Esophagus muscularis mucosa (tissue), 4 donors: ENCODE measurements around the gene CCND2. TPM values are rescaled to one million over a fixed set of nuclear protein-coding genes. Genes with fewer than 3 reads are reported as not detected.

Source experiments
- DNase-seq: peaks from one replicate; pipeline ENCODE4 v3.0.0-alpha.2; 2017; ENCODE audit errors: extremely low spot score
- H3K27ac ChIP-seq, 4 donors: fragments of 200-600 bp; sonication (generic); replicated peaks in 1 of 4; 1 replicate in 3 of 4; 2 replicates in 1 of 4; pipeline ENCODE4 v1.5.1; 2016 to 2019; ENCODE audit warnings: mild to moderate bottlenecking in 1 of 4
- H3K27me3 ChIP-seq, 4 donors: fragments of 200-600 bp; sonication (generic); one replicate each; pipeline versions ENCODE4 v1.5.1 to v1.6.0; 2016 to 2019
- H3K36me3 ChIP-seq, 4 donors: fragments of 200-600 bp; sonication (generic); one replicate each; pipeline ENCODE4 v1.5.1; 2016 to 2019
- H3K4me1 ChIP-seq, 4 donors: fragments of 200-600 bp; sonication (generic); one replicate each; pipeline ENCODE4 v1.5.1; 2016 to 2019
- H3K4me3 ChIP-seq, 4 donors: fragments of 200-600 bp; sonication (generic); 1 replicate in 2 of 4; 2 replicates in 2 of 4; pipeline ENCODE4 v1.5.1; 2016 to 2019; ENCODE audit warnings: mild to moderate bottlenecking in 4 of 4, moderate library complexity in 1 of 4
- H3K9me3 ChIP-seq, 4 donors: fragments of 200-600 bp; sonication (generic); 1 replicate in 3 of 4; 2 replicates in 1 of 4; pipeline ENCODE4 v1.5.1; 2016 to 2019
- EP300 ChIP-seq: sonication (generic); formaldehyde crosslinking; IDR thresholded peaks from one replicate; pipeline ENCODE4 v1.6.1; 2017; ENCODE audit warnings: antibody characterized with exemption
- POLR2A ChIP-seq: fragments of 450-650 bp; IDR thresholded peaks from one replicate; pipeline ENCODE4 v1.6.1; 2017; ENCODE audit warnings: antibody characterized with exemption, moderate library complexity, mild to moderate bottlenecking, low read depth
- POLR2AphosphoS5 ChIP-seq, 2 donors: sonication (generic); formaldehyde crosslinking; IDR thresholded peaks; one replicate each; pipeline ENCODE4 v1.6.1; 2017; ENCODE audit warnings: antibody characterized with exemption in 2 of 2
- WGBS: methylation state at CpG from one replicate; pipeline ENCODE4 v1.1.5; 2018; 5-methylcytosine and 5-hydroxymethylcytosine counted together
- intact Hi-C: fragments of 100-400 bp; cut with DNase I; formaldehyde crosslinking; loops from one replicate; pipeline ENCODE4 v1.15.1; 2023
- total RNA-seq, 4 donors: library from RNA; depleted of rRNA; stranded (reverse); fragments of >200 nt; gene quantifications; one replicate each; pipeline versions ENCODE4 v1.1.0 to v1.2.1, GENCODE V29; 2016
- TF ChIP-seq, protein P1 (sequence below), 3 experiments: fragments of 200-600 bp in 2 of 3; fragments of 450-650 bp in 1 of 3; sonication (generic) in 2 of 3; IDR thresholded peaks; one replicate each; pipeline ENCODE4 v1.5.1; 2017 to 2019; ENCODE audit warnings: antibody characterized with exemption in 3 of 3, mild to moderate bottlenecking in 2 of 3, moderate library complexity in 1 of 3

CCND2 gene
- total RNA-seq, 4 donors from 2014 or later = 101 to 122 (median 111) TPM

DNA sequence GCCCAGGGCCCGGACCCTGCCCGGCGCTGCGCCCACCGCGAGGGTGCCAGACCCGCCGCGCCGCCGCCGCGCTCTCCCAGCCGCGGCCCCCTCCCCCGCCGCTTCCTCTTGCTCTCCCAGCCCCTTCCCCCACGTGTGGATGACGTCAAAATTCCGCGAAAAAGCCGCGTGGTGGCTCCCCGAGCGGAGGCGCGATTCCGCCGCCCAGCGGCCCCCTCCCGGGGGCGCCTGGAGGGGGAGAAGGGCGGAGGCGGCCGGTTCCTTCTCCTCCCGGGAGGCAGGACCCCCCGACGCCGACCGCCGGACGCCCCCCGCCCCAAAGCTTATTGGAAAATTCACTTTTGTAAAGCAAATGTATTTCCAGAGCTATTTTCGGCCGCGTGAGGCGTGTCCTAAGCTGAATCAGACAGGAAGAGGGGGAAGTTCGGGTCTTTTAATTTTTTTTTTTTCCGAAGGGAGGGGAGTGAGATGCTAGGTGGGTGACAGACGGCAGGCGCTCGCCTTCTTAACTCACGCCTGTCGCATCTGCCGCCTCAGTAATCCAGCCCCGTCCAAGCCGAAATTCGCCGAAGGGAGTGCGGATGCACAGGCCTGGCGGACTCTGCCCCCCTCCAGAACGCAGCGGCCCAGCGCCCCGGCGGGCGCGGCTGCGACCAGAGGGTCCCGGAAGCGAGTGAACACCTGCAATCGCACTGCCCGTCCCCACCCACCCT lies 4.1 kb upstream of the CCND2 start:
- peak overlapping the region; percentile 71 to 98 (median 76) for H3K4me3 ChIP-seq
- no peaks in the 10 kb centered on the region for H3K9me3 ChIP-seq
- intact Hi-C loops = loop anchor here (5.0 kb wide), 1 partner anchor 152 kb away; no protein-coding TSS in a partner anchor
- H3K36me3 ChIP-seq = no peaks in the 10 kb centered on the region
- H3K27me3 ChIP-seq = peaks cover 0 to 5% (median 2%) of the 10 kb centered on the region in 4 donors
- H3K4me1 ChIP-seq = peaks cover 33 to 45% (median 41%) of the 10 kb centered on the region in 4 donors
- WGBS = 3% methylated on average over 46 of the region's 73 CpGs
- no peak for DNase-seq
- TF ChIP-seq POLR2A (peak; percentile 63), EP300 (no peak), POLR2AphosphoS5 (IDR thresholded peaks at IDR 0.05) (peak; percentile 77 to 79)
- TF ChIP-seq, protein P1, sequence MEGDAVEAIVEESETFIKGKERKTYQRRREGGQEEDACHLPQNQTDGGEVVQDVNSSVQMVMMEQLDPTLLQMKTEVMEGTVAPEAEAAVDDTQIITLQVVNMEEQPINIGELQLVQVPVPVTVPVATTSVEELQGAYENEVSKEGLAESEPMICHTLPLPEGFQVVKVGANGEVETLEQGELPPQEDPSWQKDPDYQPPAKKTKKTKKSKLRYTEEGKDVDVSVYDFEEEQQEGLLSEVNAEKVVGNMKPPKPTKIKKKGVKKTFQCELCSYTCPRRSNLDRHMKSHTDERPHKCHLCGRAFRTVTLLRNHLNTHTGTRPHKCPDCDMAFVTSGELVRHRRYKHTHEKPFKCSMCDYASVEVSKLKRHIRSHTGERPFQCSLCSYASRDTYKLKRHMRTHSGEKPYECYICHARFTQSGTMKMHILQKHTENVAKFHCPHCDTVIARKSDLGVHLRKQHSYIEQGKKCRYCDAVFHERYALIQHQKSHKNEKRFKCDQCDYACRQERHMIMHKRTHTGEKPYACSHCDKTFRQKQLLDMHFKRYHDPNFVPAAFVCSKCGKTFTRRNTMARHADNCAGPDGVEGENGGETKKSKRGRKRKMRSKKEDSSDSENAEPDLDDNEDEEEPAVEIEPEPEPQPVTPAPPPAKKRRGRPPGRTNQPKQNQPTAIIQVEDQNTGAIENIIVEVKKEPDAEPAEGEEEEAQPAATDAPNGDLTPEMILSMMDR (IDR thresholded peaks at IDR 0.05) = peak; percentile 14 to 44 (median 23)
- peak overlapping the region; percentile 93 to 98 (median 97) for H3K27ac ChIP-seq

DNA sequence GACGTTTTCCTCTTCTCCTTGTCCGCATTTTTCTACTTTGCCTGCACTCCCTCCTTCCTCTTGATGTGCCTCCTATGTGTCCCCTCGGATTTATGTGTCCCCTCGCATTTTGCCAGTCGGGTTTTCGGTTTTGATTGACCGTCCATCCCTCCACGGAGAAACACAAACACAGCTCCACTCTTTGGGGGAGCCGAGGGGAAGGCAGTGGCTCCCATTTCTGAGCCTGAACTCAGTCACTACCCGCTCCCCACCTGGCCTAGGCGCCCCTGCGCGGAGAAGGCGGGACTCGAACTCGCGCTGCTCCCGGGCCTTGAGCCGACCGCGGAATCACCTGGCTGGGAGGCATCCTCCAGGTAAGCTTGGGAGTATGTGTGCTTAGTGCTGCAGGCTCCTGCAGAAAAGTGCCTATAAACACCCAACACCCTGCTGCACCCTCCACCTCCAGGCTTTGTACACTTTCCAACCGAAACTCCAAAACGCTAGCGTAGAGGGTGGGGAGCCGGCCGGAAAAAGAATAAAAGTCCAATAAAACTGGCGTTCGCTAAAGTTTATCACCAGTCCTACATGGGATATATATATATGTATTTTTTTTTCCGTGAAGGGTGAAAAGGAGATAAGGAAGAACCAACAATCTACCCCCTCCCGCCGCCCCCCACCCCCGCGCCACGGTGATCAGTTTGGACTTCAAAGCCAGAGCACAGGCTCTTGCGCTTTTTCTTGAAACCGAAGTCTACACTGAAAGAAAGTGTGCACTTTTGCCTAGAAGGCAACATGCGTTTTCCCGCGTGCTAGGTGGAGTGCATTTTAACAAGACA lies 3.3 kb upstream of the CCND2 start:
- WGBS = 16% methylated on average over 39 of the region's 39 CpGs
- H3K4me3 ChIP-seq = peak overlapping the region; percentile 71 to 98 (median 76)
- no peaks in the 10 kb centered on the region for H3K9me3 ChIP-seq
- H3K4me1 ChIP-seq = peaks cover 33 to 45% (median 41%) of the 10 kb centered on the region in 4 donors
- no peak for TF ChIP-seq POLR2AphosphoS5 (IDR thresholded peaks at IDR 0.05)
- TF ChIP-seq POLR2A = no peak
- TF ChIP-seq EP300 = no peak
- TF ChIP-seq, protein P1 (IDR thresholded peaks at IDR 0.05) = no peak
- peaks cover 0 to 5% (median 2%) of the 10 kb centered on the region in 4 donors for H3K27me3 ChIP-seq
- peak overlapping the region; percentile 93 to 98 (median 97) for H3K27ac ChIP-seq
- intact Hi-C loops = no loop called here
- H3K36me3 ChIP-seq = no peaks in the 10 kb centered on the region
- no peak for DNase-seq

DNA sequence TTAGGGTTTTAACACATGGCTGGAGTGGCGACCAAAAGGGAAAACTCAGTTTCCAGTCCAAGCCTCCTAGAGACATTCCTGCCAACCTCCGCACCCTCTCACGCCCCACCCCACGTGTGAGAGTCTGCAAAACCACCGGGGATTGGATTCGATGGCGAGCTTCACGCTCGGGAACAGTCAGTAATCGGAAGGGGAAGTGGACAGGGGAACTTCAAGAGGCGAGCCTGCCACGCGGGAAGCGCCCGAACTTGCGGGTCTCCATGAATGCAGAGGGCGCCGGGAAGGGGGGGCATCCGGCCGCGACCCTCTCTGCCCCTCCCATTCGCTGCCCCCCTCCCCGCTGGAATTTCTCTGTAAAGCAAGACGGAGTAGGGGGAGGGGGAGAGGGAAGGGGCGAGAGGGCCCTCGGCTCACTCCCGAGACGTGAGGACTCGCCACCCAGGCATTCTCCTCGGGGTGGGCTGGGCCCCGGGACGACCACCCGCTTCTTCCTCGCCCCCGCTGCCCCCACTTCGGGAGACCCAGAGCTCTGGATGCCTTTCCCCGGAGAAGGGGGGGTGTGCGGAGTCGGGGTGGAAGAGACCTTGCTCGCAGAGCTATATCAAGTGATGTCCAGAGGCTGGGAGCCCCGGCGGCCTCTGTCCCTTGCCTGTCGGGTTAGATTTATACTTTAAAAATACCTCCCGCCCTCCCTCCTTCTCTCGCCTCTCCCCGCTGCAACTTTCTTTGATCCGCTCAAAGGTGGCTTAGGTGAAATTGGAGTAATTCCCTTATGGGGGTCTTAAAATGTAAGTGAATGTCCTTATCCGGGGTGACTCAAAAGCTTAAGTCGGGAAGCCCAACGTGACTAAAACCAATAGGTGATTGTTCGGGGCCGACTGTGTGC lies 2.5 kb upstream of the CCND2 start:
- H3K36me3 ChIP-seq = no peaks in the 10 kb centered on the region
- TF ChIP-seq POLR2AphosphoS5 (IDR thresholded peaks at IDR 0.05) (peak; percentile 59 to 71), EP300 (no peak), POLR2A (no peak)
- TF ChIP-seq, protein P1 (IDR thresholded peaks at IDR 0.05) = no peak

DNA sequence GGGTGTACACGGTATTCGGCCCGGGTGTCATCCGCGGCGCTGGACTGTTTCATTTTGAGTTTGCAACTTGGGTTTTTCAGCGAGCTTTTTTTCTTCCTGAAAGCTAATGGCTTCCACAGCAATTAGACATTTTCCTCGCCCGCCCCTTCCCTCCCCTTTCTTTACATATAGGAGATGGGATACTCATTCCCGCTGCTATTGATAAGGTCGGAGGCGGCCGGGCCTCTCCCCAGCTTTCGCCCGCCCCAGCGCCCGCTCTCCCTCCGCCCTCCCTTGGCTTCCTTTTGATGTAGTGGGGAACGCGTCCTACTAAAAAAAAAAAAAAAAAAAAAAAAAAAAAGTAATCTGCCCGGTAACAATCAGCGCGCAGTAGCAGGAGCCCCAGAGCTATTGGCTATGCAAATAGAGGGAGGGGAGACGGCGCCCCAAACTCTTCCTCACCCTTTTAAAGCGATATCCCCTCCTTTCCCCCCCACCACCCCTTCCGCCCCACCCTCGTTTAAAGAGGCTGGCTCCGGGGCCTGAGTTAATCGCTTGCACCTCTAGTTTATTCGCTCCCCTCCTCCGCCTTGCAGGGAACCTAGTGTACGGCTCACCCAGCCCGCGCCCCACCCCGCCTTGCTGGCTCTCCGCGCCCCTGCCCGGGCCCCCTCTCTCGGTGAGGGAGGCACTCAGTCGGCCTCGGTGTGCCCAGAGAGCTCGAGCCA lies 1.7 kb upstream of the CCND2 start:
- peak overlapping the region; percentile 93 to 98 (median 97) for H3K27ac ChIP-seq
- peak overlapping the region; percentile 71 to 98 (median 76) for H3K4me3 ChIP-seq
- H3K27me3 ChIP-seq = peaks cover 0 to 5% (median 2%) of the 10 kb centered on the region in 4 donors
- intact Hi-C loops = no loop called here
- TF ChIP-seq, protein P1 (IDR thresholded peaks at IDR 0.05) = no peak
- TF ChIP-seq EP300 (no peak), POLR2A (peak; percentile 37), POLR2AphosphoS5 (IDR thresholded peaks at IDR 0.05) (peak; percentile 80 to 87)
- H3K36me3 ChIP-seq = peaks cover 0 to 3% (median 0%) of the 10 kb centered on the region in 4 donors
- DNase-seq = peak; percentile 95
- 2% methylated on average over 32 of the region's 43 CpGs for WGBS
- H3K9me3 ChIP-seq = no peaks in the 10 kb centered on the region
- peaks cover 37 to 57% (median 53%) of the 10 kb centered on the region in 4 donors for H3K4me1 ChIP-seq

More for the DNA sequence above, 2.5 kb upstream of the CCND2 start:
- intact Hi-C loops = no loop called here
- Histone ChIP-seq H3K27ac (peak overlapping the region; percentile 93 to 98 (median 97)), H3K4me1 (peaks cover 33 to 49% (median 45%) of the 10 kb centered on the region in 4 donors), H3K4me3 (peak overlapping the region; percentile 71 to 98 (median 76)), H3K9me3 (no peaks in the 10 kb centered on the region), H3K27me3 (peaks cover 0 to 5% (median 2%) of the 10 kb centered on the region in 4 donors)
- no peak for DNase-seq
- 6% methylated on average over 44 of the region's 52 CpGs for WGBS
